ENCODE data around the gene FHIT. TPM values are rescaled to one million over a fixed set of nuclear protein-coding genes. Genes with fewer than 3 reads are reported as not detected.

The FHIT gene
- total RNA-seq, 1 donor from 2014 or later = 5.7 TPM

GRCh38 chr3:59788801-59789200 lies 1462.5 kb downstream of the FHIT start:
- Histone ChIP-seq H3K9me3 (ENCODE audit: low read depth) (no peaks in the 10 kb centered on the region), H4K20me1 (ENCODE audit: low read depth) (no peaks in the 10 kb centered on the region), H2AFZ (replicated peaks) (no peak overlapping the region), H3K4me2 (no peak overlapping the region), H3K4me1 (peaks cover 4% of the 10 kb centered on the region), H3K79me2 (ENCODE audit: low read depth) (no peaks in the 10 kb centered on the region), H3K27ac (no peak overlapping the region), H3K9ac (no peak overlapping the region), H3K27me3 (no peaks in the 10 kb centered on the region), H3K36me3 (no peaks in the 10 kb centered on the region), H3F3A (ENCODE audit: low read depth) (no peaks in the 10 kb centered on the region), H3K4me3 (no peak overlapping the region)
- H3K36me3 Mint-ChIP-seq = no peaks in the 10 kb centered on the region
- peaks cover 2% of the 10 kb centered on the region for H3K9me3 Mint-ChIP-seq
- H3K27ac Mint-ChIP-seq = no peak overlapping the region
- no peaks in the 10 kb centered on the region for H3K4me1 Mint-ChIP-seq
- H3K27me3 Mint-ChIP-seq (ENCODE audit: insufficient read depth, low read depth) = no peaks in the 10 kb centered on the region
- no peak for DNase-seq (ENCODE audit: low spot score)
- TF ChIP-seq, protein P1, sequence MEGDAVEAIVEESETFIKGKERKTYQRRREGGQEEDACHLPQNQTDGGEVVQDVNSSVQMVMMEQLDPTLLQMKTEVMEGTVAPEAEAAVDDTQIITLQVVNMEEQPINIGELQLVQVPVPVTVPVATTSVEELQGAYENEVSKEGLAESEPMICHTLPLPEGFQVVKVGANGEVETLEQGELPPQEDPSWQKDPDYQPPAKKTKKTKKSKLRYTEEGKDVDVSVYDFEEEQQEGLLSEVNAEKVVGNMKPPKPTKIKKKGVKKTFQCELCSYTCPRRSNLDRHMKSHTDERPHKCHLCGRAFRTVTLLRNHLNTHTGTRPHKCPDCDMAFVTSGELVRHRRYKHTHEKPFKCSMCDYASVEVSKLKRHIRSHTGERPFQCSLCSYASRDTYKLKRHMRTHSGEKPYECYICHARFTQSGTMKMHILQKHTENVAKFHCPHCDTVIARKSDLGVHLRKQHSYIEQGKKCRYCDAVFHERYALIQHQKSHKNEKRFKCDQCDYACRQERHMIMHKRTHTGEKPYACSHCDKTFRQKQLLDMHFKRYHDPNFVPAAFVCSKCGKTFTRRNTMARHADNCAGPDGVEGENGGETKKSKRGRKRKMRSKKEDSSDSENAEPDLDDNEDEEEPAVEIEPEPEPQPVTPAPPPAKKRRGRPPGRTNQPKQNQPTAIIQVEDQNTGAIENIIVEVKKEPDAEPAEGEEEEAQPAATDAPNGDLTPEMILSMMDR (IDR thresholded peaks at IDR 0.05) = no peak
- TF ChIP-seq EZH2phosphoT487 (IDR thresholded peaks at IDR 0.05) (no peak), EZH2 (IDR thresholded peaks at IDR 0.05) (no peak)
- no peak overlapping the region for H3K4me3 Mint-ChIP-seq

GRCh38 chr3:59788133-59788532 lies 1463.1 kb downstream of the FHIT start:
- DNase-seq (ENCODE audit: low spot score) = no peak

GRCh38 chr3:59786374-59786773 lies 1464.9 kb downstream of the FHIT start:
- peaks cover 3% of the 10 kb centered on the region for H3K9me3 Mint-ChIP-seq

More at GRCh38 chr3:59788133-59788532, 1463.1 kb downstream of the FHIT start:
- H2AFZ ChIP-seq (replicated peaks) = no peak overlapping the region
- no peak overlapping the region for H3K9ac ChIP-seq
- no peak overlapping the region for H3K27ac Mint-ChIP-seq
- H3F3A ChIP-seq (ENCODE audit: low read depth) = no peaks in the 10 kb centered on the region
- no peaks in the 10 kb centered on the region for H3K4me1 Mint-ChIP-seq
- H3K79me2 ChIP-seq (ENCODE audit: low read depth) = no peaks in the 10 kb centered on the region
- H3K4me1 ChIP-seq = peaks cover 4% of the 10 kb centered on the region
- no peak overlapping the region for H3K4me2 ChIP-seq
- H3K27me3 ChIP-seq = no peaks in the 10 kb centered on the region
- TF ChIP-seq EZH2phosphoT487 (IDR thresholded peaks at IDR 0.05) (no peak), EZH2 (IDR thresholded peaks at IDR 0.05) (no peak)
- TF ChIP-seq, protein P1 (IDR thresholded peaks at IDR 0.05) = no peak
- H3K4me3 ChIP-seq = no peak overlapping the region
- H3K4me3 Mint-ChIP-seq = no peak overlapping the region
- H3K36me3 Mint-ChIP-seq = no peaks in the 10 kb centered on the region
- H3K36me3 ChIP-seq = no peaks in the 10 kb centered on the region
- H3K27me3 Mint-ChIP-seq (ENCODE audit: insufficient read depth, low read depth) = no peaks in the 10 kb centered on the region
- peaks cover 4% of the 10 kb centered on the region for H3K9me3 Mint-ChIP-seq
- no peaks in the 10 kb centered on the region for H3K9me3 ChIP-seq (ENCODE audit: low read depth)
- no peaks in the 10 kb centered on the region for H4K20me1 ChIP-seq (ENCODE audit: low read depth)
- no peak overlapping the region for H3K27ac ChIP-seq

More at GRCh38 chr3:59786374-59786773, 1464.9 kb downstream of the FHIT start:
- Mint-ChIP-seq H3K27me3 (ENCODE audit: insufficient read depth, low read depth) (no peaks in the 10 kb centered on the region), H3K4me1 (no peaks in the 10 kb centered on the region), H3K36me3 (no peaks in the 10 kb centered on the region), H3K27ac (no peak overlapping the region), H3K4me3 (no peak overlapping the region)
- Histone ChIP-seq H3F3A (ENCODE audit: low read depth) (no peaks in the 10 kb centered on the region), H3K79me2 (ENCODE audit: low read depth) (no peaks in the 10 kb centered on the region), H2AFZ (replicated peaks) (no peak overlapping the region), H3K27me3 (no peaks in the 10 kb centered on the region), H3K9me3 (ENCODE audit: low read depth) (no peaks in the 10 kb centered on the region), H3K4me2 (no peak overlapping the region), H3K4me3 (no peak overlapping the region), H3K4me1 (peaks cover 4% of the 10 kb centered on the region), H4K20me1 (ENCODE audit: low read depth) (no peaks in the 10 kb centered on the region), H3K36me3 (no peaks in the 10 kb centered on the region), H3K9ac (no peak overlapping the region), H3K27ac (no peak overlapping the region)
- TF ChIP-seq EZH2 (IDR thresholded peaks at IDR 0.05) = no peak
- TF ChIP-seq, protein P1 (IDR thresholded peaks at IDR 0.05) = no peak
- no peak for TF ChIP-seq EZH2phosphoT487 (IDR thresholded peaks at IDR 0.05)
- no peak for DNase-seq (ENCODE audit: low spot score)

Data from neural progenitor cell (in vitro differentiated cells).